K562 (cell line): ENCODE results near the gene FANCD2. TPM values are rescaled to one million over a fixed set of nuclear protein-coding genes. Genes with fewer than 3 reads are reported as not detected.

Experiments used
- ATF2 ChIP-seq: sonication (generic); formaldehyde crosslinking; IDR thresholded peaks from 2 replicates; pipeline ENCODE4 v1.8.1; 2022; ENCODE audit warnings: missing genetic modification reagents
- BDP1 ChIP-seq: IDR thresholded peaks from 3 replicates; pipeline ENCODE4 v1.6.1; 2011; ENCODE audit not compliant: insufficient read length, insufficient read depth
- CTCFL ChIP-seq: IDR thresholded peaks from 2 replicates; pipeline ENCODE4 v1.6.1; 2011; ENCODE audit warnings: borderline replicate concordance, low read depth, mild to moderate bottlenecking, moderate library complexity, low read length; ENCODE audit not compliant: insufficient read depth, poor library complexity, severe bottlenecking
- FOXP1 ChIP-seq: sonication (generic); formaldehyde crosslinking; IDR thresholded peaks from 2 replicates; pipeline ENCODE4 v1.8.0; 2022; ENCODE audit warnings: mild to moderate bottlenecking, missing genetic modification reagents
- GATAD2B ChIP-seq: fragments of 450-650 bp; IDR thresholded peaks from 2 replicates; pipeline ENCODE4 v1.6.1; 2017; ENCODE audit warnings: mild to moderate bottlenecking, borderline replicate concordance
- HBP1 ChIP-seq: fragments of 450-650 bp; formaldehyde crosslinking; IDR thresholded peaks from 2 replicates; pipeline ENCODE4 v1.4.0; 2022; ENCODE audit warnings: missing genetic modification characterization
- NCOA4 ChIP-seq: fragments of 450-650 bp; IDR thresholded peaks from 2 replicates; pipeline ENCODE4 v1.6.1; 2018; ENCODE audit warnings: mild to moderate bottlenecking; ENCODE audit not compliant: partially characterized antibody
- NFYB ChIP-seq: IDR thresholded peaks from 2 replicates; pipeline ENCODE4 v1.6.1; 2011; ENCODE audit warnings: mild to moderate bottlenecking, moderate library complexity; ENCODE audit not compliant: insufficient read length; ENCODE audit errors: extremely low read depth
- XRCC5 ChIP-seq: fragments of 200-400 bp; formaldehyde crosslinking; IDR thresholded peaks from 2 replicates; pipeline ENCODE4 v1.6.1; 2017; ENCODE audit warnings: low read depth, mild to moderate bottlenecking, low read length
- ZKSCAN1 ChIP-seq: fragments of 150-350 bp; IDR thresholded peaks from 2 replicates; pipeline ENCODE4 v1.6.1; 2016; ENCODE audit warnings: low read depth, low read length
- ZNF134 ChIP-seq: fragments of 250-450 bp; sonication (Bioruptor Pico); conservative IDR thresholded peaks from 2 replicates; pipeline ENCODE4 v1.4.0; 2020
- ZNF184 ChIP-seq: sonication (generic); formaldehyde crosslinking; IDR thresholded peaks from 2 replicates; pipeline ENCODE4 v1.5.0; 2020; ENCODE audit warnings: missing genetic modification reagents
- ZNF407 ChIP-seq: fragments of 450-650 bp; IDR thresholded peaks from 2 replicates; pipeline ENCODE4 v1.6.1; 2016; ENCODE audit warnings: low read depth
- polyA plus RNA-seq, 8 experiments: library from polyadenylated mRNA; depleted of rRNA in 4 of 8; stranded (reverse) in 5 of 8; unstranded in 3 of 8; fragments of >200 nt; fragmentation: Nextera tagmentation in 2 of 8; fragmentation: Illumina TruSeq in 1 of 8; extraction: Ambion mirVana in 2 of 8; extraction: Trizol in 1 of 8; gene quantifications; 2 replicates each; pipeline versions ENCODE4 v1.2.1 to v1.2.3, GENCODE V29; 2011 to 2014; ENCODE audit warnings: inconsistent platforms in 1 of 8, missing spikeins in 1 of 8
- total RNA-seq, 7 experiments: library from RNA; depleted of rRNA in 6 of 7; stranded (reverse); fragments of >200 nt in 6 of 7; fragmentation: Illumina TruSeq in 2 of 7; extraction: Trizol in 2 of 7; gene quantifications; 2 replicates each; pipeline versions ENCODE4 v1.2.1 to v1.2.3, GENCODE V29; 2011 to 2021; ENCODE audit warnings: low replicate concordance in 1 of 7

Gene FANCD2
- total and polyA plus RNA-seq, 9 of the 15 experiments (the other 6 are each of a cell fraction or from before 2014, with no cell fraction given), result 59.4 to 137 (median 96.1) TPM

GRCh38 chr3:10026084-10026890 is at the start of gene FANCD2 (continued):
- TF ChIP-seq ZNF407 (peak; percentile 75), XRCC5 (peak; percentile 91), NCOA4 (no peak), BDP1 (no peak), GATAD2B (no peak), HBP1 (CRISPR knock-in tag) (0 out of 2 replicates have a peak, but pooled peaks have one; percentile 47), ZNF134 (no peak), ATF2 (CRISPR knock-in tag) (no peak), ZKSCAN1 (peak; percentile 72; the same call in 1 of the 2 replicates), ZNF184 (CRISPR knock-in tag) (no peak), NFYB (no peak), FOXP1 (CRISPR knock-in tag) (peak; percentile 94), CTCFL (no peak)
